Measurements from ENCODE around the gene GPR107.

Gene GPR107

DNA sequence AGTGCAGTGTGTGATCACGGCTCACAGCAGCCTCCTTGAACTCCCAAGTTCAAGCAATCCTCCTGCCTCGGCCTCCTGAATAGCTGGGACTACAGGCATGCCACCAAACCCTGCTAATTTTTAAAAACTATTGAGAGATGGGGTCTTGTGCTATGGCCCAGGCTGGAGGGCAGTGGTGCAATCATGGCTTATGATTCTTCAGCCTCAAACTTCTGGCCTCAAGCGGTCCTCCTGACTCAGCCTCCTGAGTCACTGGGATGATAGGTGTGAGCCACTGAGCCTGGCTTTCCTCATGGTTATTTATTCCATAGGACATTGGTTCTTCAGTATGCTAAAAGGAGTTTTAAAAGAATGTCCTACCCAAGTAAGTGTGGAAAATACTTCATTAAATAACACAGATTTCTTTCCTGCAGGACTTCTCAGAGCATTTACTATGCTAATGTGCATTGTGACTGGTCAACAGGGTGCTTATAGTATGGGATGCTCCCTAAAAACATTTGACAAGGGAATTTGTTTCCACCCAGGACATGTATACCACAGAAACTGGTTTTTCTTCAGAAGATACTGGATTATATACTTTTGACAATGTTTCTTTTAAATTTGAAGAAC is 107.3 kb downstream of the GPR107 start:
- no peak for DNase-seq (ENCODE audit: low spot score)

DNA sequence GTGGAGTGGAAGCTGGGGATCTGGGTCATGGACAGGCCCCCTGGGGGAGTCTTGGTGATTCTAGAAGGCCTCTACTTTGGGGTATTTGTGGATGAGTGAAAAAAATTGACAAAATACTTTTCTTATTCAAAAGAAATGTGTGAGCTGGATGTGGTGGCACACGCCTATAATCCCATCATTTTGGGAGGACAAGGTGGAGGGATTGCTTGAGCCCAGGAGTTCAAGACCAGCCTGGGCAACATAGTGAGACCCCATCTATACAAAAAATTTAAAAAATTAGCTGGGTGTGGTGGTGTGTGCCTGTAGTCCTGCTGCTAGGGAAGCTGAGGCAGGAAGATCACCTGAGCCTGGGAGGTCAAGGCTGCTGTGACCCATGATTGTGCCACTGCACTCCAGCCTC is 111.9 kb downstream of the GPR107 start:
- DNase-seq (ENCODE audit: low spot score): no peak

DNA sequence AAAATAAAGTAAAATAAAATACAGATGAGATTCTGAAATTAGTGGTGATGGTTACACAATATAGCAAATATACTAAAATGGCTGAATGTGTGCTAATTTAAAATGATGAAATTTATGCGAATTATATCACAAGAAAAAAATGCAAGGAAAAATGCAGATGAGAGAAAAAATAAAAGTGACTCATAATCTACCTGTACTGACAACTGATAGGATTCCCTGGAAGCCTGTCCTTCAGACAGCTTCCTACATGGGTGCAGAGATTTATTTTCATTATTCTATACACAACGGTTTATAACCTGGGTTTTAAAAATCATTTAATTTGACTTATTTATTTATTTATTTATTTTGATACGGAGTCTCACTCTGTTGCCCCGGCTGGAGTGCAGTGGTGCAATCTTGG is 112.7 kb downstream of the GPR107 start:
- no peak for DNase-seq (ENCODE audit: low spot score)

DNA sequence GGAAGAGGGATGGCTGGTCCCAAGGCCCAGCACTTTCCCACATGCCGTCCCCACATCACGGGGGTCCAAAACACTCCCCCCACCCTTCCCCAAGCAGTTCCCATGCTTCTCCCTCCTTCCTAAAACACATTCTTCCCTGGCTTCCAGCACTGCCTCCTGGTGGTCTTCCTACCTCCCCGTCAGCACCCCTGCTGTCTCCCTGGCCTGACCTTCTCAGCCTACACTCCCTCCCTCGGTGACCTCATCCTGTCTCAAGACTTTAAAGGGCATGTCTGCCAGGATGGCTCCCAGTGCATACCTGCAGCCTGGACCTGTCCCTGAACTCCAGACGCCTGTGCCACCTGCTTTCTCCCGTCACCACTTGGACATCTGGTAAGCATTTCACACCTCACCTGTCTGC is 114.2 kb downstream of the GPR107 start:
- no peak for DNase-seq (ENCODE audit: low spot score)

DNA sequence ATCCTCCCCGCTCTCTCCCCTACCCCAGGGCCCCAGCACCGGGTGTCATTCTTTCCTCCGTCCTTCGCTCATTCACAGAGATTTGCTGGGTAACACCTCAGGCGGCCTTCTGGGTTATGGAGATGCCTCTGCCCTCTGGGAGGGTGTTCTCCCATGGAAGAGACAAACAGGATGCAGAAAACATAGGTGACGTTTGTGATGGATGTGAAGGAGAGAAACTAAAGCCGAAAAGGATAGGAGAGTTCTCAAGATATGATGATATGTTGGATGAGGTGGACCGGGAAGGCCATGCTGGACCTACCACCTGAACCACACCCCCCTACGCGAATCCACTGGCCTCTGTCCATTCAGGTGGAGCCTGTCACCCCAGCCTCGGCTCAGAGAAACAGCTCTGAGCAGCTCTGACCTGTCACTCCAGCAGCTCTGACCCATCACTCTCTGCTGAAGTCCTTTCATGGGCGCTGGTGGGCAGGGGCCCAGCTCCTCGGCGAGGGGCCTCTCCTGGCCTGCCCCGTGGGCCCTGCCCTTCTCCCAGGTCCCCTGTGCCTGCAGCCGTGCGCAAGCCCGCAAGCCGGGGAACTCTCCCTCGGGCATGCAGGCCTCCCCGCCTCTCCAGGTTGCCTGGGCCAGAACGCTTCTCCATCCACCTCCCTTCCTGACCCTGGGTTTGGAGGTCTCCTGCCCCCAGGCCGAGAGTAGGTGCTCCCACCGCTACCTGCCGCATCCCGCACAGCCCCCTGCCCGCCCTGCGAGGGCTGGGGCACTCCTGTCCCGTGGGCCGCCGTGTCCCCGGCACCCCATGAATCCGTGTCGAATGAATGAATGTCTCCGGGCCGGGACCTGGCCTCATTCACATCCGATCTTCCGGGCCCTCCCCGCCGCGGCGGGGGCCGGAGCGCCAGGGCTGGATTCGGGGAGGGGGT is 117.8 kb downstream of the GPR107 start:
- peak; percentile 56 for DNase-seq (ENCODE audit: low spot score)

DNA sequence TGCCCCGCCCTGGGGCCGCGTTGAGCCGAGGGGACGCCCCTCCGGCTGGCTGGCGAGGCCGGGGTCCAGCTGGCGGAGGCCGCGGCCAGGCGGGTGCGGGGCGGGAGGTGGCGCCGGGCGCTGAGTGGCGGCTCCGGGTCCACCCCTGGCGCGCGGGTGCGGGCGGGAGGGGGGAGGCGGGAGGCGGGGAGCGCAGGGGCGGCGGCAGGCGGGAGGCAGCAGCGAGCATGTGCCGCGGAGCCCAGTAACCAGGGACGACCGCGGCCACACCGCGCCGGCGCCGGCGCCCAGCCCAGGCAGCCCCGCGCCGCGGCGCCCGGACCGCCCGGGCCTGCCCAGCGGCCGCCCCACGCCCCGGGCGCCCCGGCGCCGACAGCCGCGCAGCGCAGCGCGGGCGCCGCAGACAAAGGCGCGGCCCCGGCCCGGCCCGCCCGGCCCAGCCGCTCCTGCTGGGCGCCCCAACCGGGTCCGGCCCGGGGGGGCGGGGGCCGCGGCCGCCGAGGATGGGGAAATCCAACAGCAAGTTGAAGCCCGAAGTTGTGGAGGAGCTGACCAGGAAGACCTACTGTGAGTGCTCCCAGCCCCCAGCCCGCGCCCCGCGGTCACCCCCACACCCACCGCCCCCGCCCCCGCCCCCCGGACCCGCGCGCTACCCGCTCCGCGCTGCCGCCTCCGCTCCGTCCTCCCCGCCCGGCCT is 118.6 kb downstream of the GPR107 start, which contains the start of gene NCS1:
NCS1 (plus strand) TSS at position 244 of the 697 bp plus-strand sequence; CDS start at position 504, 260 bp downstream.
- DNase-seq (ENCODE audit: low spot score): peak; percentile 95

DNA sequence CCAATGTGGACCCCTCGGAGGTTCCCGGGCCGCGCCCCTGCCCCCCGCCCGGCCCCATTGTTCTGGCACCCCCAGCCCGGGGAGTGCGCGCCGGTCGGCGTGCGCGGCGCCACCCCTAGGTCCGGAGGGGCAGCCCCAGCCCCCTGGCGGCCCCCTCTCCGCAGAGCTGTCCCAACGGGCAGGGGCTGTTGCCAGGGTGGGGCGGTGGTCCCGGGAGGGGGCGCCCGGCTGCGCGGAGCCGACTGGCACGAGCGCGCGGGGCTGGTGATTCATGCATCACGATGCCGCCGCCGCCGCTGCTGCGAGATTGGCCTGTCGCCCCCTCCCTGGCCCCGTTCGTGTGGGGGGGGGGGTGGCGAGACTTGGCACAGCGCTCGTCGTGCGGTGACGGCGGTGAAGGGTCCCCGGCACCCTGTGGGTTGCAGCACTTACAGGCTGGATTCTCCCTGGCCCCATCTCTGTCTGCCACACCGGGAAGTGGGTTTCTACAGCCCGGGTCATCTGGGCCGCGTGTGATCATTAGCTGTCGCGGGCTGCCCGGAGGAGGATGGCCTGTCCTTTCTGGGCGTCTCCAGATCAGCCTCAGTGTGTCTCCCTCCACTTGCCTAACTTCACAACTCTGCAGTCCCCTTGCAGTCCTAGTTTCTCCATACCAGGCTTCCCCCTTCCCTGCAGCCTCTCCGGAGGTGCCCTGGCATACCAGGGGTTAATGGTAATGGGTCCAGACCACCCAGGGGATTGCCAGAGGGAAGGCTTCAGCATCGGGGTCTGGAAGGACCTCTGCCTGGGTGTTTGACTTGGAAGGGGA is 119.4 kb downstream of the GPR107 start:
- peak; percentile 54 for DNase-seq (ENCODE audit: low spot score)

DNA sequence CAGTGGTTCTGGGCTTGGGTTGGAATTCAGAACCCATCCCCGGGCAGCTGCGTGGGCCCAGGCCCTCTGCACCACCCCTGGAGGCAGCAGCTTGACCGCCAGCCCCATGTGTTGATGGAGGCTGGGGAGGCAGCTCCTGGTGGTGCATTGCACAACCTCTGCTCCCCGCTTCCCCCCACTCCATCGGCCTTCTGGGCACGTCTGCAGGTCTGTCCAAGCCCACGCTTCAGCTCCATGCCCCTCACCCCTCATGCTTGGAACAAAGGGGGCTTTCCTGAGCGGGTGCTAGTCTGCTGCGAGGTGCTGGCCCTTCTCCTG is 119.9 kb downstream of the GPR107 start:
- DNase-seq (ENCODE audit: low spot score): no peak

DNA sequence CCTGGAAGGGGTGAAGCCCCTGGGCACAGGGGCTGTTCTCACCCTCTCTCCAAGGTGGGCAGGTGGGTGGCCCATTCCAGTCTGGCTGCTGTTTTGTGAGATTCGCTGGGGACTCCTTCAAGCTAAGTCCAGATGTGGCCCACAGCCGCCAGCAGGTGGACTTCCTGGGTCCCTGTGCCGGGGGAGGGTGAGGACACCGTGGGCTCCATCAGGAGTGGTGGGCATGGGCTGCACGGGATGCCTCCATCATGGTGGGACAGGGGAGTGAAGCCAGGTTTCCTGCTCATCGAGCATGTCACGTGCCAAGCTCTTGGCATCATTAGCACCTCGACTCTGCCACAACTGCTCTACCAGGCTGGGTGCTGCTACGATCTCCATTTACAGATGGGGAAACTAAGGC is 120.3 kb downstream of the GPR107 start:
- no peak for DNase-seq (ENCODE audit: low spot score)

DNA sequence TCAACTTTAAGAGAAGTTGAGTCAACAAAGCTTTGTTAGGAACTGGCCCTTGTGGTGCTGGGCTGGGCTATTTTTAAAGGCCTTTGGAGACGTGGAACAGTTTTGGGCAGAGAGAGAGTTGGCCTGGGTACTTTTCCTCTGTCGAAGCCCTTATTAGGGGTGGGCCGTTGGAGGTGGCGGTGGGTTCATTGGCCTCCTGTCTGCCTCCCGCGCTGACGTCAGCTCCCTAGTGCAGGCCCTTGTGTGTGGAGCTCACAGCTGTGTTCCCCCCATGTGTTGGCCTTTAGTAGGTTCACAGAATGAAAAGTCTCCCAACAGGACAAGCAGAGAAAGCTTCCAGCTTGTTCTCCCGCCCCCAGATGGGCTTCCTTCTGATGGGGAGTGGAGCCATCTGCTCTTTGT is 121.2 kb downstream of the GPR107 start:
- DNase-seq (ENCODE audit: low spot score): no peak

DNA sequence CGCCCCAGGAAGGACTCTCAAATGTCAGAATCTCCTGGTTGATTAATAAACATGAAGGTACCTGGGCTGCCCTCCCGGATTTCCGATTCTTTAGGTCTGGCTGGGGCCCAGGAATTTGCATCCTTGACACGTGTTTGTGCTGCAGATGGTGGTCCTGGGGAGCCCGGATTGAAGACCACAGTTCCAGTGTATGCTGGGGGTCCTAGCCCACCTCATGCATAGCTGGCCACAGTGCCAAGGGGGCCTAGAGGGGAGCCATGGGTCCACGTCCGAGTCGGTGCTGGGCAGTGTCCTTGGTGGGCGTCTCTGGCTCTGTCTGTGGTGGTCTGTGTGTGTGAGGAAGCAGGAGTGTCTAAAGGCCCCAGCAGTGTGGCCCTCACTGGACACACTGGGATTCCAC is 121.6 kb downstream of the GPR107 start:
- DNase-seq (ENCODE audit: low spot score): no peak

DNA sequence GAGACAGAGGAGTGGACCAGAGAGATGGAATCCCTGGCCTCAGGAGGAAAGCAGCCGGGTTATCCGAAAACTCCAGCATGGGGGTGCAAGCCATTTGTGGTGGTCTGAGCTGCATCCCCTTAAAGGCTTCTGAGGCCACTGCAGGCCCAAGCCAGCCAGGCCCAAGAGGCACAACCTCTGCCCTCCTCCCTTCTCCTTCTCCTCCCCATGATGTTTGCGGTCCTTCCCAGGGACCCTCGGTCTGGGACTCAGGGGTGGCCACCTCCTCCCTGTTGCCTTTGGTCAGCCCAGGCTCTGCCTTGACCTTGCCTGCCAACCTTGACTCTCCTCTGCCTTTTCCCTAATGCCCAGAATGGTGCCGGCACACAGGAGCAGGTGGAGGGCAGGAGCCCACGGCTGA is 123.1 kb downstream of the GPR107 start:
- no peak for DNase-seq (ENCODE audit: low spot score)

DNA sequence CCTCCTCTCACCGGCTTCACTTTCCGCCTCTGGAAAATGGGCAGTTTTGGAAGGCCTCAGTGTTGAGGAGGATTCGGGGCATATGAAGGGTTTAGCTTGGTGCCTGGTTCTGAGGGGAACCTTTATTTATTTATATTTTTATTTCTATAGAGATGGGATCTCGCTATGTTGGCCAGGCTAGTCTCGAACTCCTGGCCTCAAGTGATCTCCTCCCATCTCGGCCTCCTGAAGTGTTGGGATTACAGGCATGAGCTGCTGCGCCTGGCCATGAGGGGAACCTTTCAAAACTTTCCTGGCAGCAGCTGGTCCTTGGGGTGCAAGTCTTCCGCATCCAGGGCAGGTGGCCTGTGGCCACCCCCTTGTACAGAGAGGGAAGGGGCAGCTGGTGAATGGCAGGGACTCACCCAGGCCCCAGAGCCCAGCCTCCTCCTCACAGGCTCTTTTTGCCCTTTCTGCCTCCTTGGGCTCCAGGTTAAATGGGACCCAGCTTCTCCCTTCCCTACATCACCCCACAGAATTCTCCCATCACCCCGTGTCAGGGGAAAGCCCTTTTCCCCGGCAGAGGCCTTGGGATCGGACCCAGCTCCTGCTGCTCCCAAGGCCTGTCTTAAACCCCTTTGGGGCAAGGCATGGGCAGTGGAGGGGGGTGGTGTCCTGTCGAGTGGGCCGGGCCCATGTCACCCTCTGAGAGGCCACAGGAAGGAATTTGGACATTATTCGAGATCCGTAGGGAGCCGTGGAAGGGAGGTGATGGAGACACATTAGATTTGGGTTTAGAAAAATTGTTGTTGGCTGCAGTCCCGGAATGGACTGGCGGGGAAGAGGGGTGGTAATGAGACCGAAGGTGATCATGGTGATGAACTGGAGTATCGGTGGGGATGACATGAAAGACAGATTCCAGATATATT is 124.4 kb downstream of the GPR107 start:
- DNase-seq (ENCODE audit: low spot score): no peak

DNA sequence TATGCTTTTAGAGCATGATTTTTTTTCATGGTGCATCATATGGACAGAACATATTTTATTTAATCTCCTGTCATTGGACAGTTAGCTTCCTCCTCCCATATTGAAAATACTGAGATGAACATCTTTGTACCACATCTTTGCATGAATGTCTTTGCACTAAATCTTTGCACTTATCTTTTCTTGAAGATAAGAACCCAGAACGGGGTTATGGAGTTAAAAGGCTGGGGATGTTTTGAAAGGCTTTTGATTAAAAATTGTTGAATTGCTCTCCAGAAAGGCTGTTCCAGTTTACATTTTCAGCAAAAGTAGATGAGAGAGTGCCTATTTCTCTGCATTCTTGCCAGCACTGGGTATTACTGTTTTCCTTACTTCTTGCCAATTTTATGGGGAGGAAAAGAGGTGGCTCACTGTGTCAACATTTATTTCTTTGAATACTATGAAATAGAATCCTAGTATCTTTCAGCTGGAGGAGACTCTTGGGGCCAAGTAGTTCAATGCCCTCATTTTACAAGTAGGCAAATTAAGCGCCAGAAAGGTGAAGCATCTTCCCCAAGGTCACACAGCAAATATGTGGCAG is 125.7 kb downstream of the GPR107 start:
- no peak for DNase-seq (ENCODE audit: low spot score)

DNA sequence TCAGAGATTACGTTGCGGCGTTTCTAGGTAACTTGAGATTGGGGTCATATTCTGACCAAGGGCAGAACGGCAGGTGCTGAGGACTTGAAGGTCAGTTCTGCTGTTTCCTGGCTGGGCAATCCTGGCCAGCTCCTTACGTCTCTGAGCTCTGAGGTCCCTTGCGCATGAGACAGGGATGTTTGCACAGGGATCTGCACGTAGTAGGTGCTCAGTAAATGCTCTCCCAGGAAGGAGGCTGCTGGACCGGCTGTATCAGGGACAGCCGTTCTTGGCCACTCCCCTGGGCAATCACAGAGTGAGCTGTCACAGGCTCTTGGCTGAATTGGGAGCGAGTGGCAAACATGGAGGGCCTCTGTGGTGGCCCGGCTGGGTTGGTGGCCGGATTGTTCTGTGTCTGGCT is 126.8 kb downstream of the GPR107 start:
- DNase-seq (ENCODE audit: low spot score): no peak

DNA sequence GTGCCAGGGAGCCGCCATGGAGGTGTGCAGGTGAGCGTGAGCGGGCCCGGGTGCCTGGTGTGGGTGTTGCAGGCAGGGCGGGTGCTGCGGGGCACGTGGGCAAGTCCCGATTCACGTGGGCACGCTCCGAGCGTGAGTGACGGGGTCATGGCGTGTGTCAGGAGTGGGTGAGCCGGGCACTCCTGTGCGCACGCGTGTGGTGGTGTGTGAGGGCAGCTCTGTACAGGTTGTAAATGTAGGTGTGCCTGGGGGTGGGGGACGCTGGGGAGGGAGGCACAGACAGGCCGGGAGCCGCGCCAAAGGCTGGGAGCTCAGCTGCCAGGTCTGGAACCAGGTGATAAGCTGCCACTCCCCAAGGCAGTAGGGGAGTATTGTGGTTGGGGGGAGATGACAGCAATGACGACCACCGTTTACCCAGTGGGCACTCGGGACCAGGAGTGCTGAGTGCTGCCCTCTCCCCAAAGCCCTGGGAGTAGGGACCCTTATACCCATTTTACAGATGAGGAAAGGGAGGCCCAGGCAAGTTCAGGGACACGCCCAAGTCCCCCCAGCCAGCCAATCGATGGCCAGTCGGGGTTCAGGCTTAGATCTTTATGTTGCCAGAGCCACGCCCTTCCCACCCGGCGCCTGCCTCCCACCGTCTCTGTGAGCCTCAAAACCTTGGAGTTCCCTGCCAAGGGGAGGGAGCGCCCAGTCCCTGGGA is 128.1 kb downstream of the GPR107 start:
- DNase-seq (ENCODE audit: low spot score): no peak

DNA sequence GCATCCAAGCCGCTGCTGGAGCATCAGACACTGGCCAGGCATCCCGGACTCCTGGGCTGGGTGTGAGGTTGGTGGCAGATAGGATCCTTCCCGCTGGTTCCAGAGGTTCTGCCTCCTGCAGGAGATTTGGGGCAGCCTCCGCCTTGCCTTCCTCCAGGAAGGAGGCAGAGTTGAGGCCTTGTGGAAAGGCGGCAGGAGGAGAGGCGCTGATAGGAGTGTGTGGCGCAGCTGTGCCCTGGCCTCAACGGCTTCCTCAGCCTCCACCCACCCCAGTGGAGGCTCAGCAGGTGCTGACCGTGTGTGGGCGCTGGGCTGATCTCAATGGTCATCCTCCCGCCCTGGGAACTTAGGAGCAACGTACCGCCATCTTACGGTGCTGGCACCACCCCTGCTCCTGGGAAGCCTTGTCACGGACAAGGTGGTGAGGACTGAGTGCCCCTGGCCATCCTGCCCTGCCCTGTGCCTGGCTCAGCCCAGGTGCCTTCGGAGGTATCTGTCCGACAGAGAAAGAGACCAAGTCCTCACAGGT is 128.7 kb downstream of the GPR107 start:
- no peak for DNase-seq (ENCODE audit: low spot score)

DNA sequence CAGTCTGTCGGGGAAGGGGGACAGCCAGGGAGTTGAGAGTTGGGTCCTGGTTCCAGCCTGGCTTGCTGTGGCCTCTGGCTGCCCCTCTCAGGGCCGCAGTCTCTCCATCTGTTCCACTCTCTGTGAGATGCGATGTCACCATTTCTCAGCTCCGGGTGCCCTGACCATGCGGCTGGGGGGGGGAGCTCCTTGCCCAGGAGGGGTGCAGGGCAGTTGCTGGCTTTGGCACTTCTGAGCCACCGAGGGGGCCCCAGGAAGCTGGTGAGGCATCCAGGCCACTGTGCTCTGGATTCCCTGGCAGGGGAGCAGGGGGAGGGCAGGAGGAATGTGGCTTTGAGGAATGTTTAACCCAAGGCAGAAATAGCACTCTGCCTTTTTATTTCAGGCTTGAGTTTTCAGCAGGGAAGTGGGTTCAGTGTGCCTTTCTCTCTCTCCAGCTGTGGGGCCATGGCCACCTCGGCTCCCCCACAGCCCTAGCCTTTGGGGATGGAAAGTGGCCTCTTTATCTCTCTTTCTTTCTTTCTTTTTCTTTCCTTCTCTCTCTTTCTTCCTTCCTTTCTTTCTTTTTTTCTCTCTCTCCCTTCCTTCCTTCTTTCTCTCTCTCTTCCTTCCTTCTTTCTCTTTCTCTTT is 129.5 kb downstream of the GPR107 start:
- peak; percentile 73 for DNase-seq (ENCODE audit: low spot score)

DNA sequence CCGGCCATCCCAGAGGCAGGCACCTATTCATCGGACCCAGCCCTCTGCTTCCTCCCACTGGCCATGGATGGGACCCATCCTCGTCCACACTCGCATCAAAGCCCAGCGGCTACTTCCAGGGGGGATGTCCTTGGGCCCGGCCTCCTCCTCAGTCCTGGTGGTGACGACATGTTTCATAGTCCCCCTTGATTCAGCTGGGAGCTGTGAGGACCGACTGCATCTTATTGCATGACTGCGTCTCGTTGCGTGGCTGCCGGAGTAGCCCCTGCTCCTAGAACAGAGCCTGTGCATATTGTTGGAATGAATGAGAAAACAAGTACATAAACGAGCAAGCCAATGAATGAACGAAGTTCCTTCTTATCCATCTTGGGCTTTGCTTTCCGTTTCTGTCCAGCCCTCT is 131.3 kb downstream of the GPR107 start:
- DNase-seq (ENCODE audit: low spot score): no peak

All from HuH-7 (cell line).